Measurements from ENCODE around the gene MYO1D. TPM values are rescaled to one million over a fixed set of nuclear protein-coding genes. Genes with fewer than 3 reads are reported as not detected.
A peak's percentile ranks its signal among the peaks of the same experiment; 100 is the strongest.

The MYO1D gene
- total RNA-seq, 4 donors from 2014 or later: 36.9 to 49.2 (median 39.5) TPM

GRCh38 chr17:32820440-32820839 is 56.5 kb downstream of the MYO1D start:
- no peak for TF ChIP-seq CTCF (IDR thresholded peaks at IDR 0.05)

GRCh38 chr17:32819787-32820186 is 57.1 kb downstream of the MYO1D start:
- no peak for DNase-seq (ENCODE audit: low spot score)
- TF ChIP-seq CTCF (IDR thresholded peaks at IDR 0.05): no peak
- ATAC-seq (ENCODE audit: low FRiP score): no peak

More at GRCh38 chr17:32820440-32820839, 56.5 kb downstream of the MYO1D start:
- ATAC-seq (ENCODE audit: low FRiP score): no peak
- no peak for DNase-seq (ENCODE audit: low spot score)

DNA sequence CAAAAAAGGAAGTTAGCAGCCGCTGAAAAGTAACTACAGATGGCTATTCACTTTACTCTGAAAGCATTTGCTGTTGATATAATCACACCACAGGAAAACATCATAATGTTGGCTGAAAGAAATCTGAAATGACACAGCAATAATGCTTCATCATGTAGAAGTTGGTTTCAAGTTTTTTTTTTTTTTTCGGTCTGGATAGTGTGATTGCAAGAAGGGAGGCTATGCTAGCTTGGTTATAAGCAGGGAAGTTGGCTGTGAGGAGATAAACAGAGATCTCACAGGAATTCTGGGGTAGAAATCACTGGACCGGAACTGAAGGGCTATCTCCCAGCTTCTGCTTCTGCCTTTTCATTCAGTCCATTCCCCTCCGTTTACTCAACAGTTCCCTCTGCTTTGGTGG is 57.9 kb downstream of the MYO1D start:
- DNase-seq (ENCODE audit: low spot score) (no peak), ATAC-seq (ENCODE audit: low FRiP score) (no peak)
- TF ChIP-seq CTCF (IDR thresholded peaks at IDR 0.05): no peak

GRCh38 chr17:32815460-32815859 is 61.5 kb downstream of the MYO1D start:
- ATAC-seq (ENCODE audit: low FRiP score) (no peak), DNase-seq (ENCODE audit: low spot score) (no peak)
- TF ChIP-seq CTCF (IDR thresholded peaks at IDR 0.05): no peak

- DNase-seq (ENCODE audit: low spot score): no peak
- no peak for ATAC-seq (ENCODE audit: low FRiP score)
- TF ChIP-seq CTCF (IDR thresholded peaks at IDR 0.05): no peak
These were observed 62.1 kb downstream of the MYO1D start for GRCh38 chr17:32814836-32815235.

GRCh38 chr17:32813021-32813420 is 63.9 kb downstream of the MYO1D start:
- ATAC-seq (ENCODE audit: low FRiP score) (peak; percentile 48), DNase-seq (ENCODE audit: low spot score) (no peak)
- no peak for TF ChIP-seq CTCF (IDR thresholded peaks at IDR 0.05)

DNA sequence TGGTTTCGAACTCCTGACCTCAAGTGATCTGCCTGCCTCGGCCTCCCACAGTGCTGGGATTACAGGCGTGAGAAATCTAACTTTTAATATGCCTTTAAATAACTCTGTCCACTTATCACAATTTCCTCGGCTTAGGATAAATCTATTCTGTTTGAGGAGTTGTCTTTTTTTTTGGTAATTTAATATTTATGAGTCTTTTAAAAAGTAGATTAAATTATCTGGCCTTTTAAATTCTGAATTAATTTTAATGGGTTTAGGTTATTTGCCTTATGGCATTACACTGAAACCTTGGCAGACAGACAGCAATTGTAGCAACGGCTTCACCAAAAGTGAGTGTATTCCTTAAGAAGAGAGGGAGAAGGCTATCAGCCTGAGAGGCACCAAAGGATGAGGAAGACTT is 66.2 kb downstream of the MYO1D start:
- ATAC-seq (ENCODE audit: low FRiP score) (no peak), DNase-seq (ENCODE audit: low spot score) (no peak)
- no peak for TF ChIP-seq CTCF (IDR thresholded peaks at IDR 0.05)

Measured in omental fat pad (tissue), 4 donors.